HG02588 (cell line): ENCODE measurements around the gene NR6A1.

Source experiments
- ATAC-seq: cut with Tn5 transposase; IDR thresholded peaks from one replicate; pipeline ENCODE4 v1.9.1; 2021; ENCODE audit warnings: mild to moderate bottlenecking, moderate library complexity; ENCODE audit not compliant: unreplicated experiment

Gene NR6A1

GRCh38 chr9:124495126-124496074 lies 275.7 kb downstream of the NR6A1 start:
- no peak for ATAC-seq

- ATAC-seq, result no peak
These were observed 277.2 kb downstream of the NR6A1 start for GRCh38 chr9:124493794-124494479.

GRCh38 chr9:124493218-124493617 lies 277.9 kb downstream of the NR6A1 start:
- no peak for ATAC-seq

- ATAC-seq, result no peak
These were observed 278.3 kb downstream of the NR6A1 start for GRCh38 chr9:124492818-124493217.

- ATAC-seq, result no peak
These were observed 279.8 kb downstream of the NR6A1 start for GRCh38 chr9:124491049-124491975.

- ATAC-seq, result no peak
These were observed 281.1 kb downstream of the NR6A1 start for GRCh38 chr9:124490004-124490403.

GRCh38 chr9:124489222-124489621 lies 281.9 kb downstream of the NR6A1 start:
- no peak for ATAC-seq

- no peak for ATAC-seq
These were observed 282.4 kb downstream of the NR6A1 start for GRCh38 chr9:124488641-124489210.

GRCh38 chr9:124487260-124488182 lies 283.6 kb downstream of the NR6A1 start:
- no peak for ATAC-seq

- ATAC-seq, result no peak
These were observed 284.3 kb downstream of the NR6A1 start for GRCh38 chr9:124486778-124487259.

- no peak for ATAC-seq
These were observed 285.2 kb downstream of the NR6A1 start for GRCh38 chr9:124485936-124486335.

GRCh38 chr9:124485201-124485600 lies 285.9 kb downstream of the NR6A1 start:
- no peak for ATAC-seq

GRCh38 chr9:124483481-124483880 lies 287.6 kb downstream of the NR6A1 start:
- no peak for ATAC-seq

- no peak for ATAC-seq
These were observed 288.6 kb downstream of the NR6A1 start for GRCh38 chr9:124482431-124483031.

- no peak for ATAC-seq
These were observed 290.0 kb downstream of the NR6A1 start for GRCh38 chr9:124481115-124481514.

- no peak for ATAC-seq
These were observed 290.5 kb downstream of the NR6A1 start for GRCh38 chr9:124480621-124480981.

- no peak for ATAC-seq
These were observed 291.0 kb downstream of the NR6A1 start for GRCh38 chr9:124479947-124480620.

GRCh38 chr9:124479371-124479770 lies 291.7 kb downstream of the NR6A1 start:
- no peak for ATAC-seq

GRCh38 chr9:124478354-124478753 lies 292.8 kb downstream of the NR6A1 start:
- ATAC-seq, result no peak
